Mucosa of rectum (tissue), 2 donors: ENCODE data around the gene DYNLL1.
"Not testable (repeated sequence)": the region's sequence is repeated elsewhere in the genome, so short reads cannot be mapped to it uniquely, and the experiment has no call there.

Experiments
- H3K27ac ChIP-seq, 2 donors: one replicate each; pipeline ENCODE4 v1.7.0; 2013; ENCODE audit warnings: inconsistent platforms in 2 of 2, low read depth in 2 of 2, low read length in 2 of 2
- H3K27me3 ChIP-seq, 2 donors: one replicate each; pipeline ENCODE4 v1.7.0; 2013; ENCODE audit warnings: low read length in 2 of 2; ENCODE audit not compliant: control insufficient read depth in 2 of 2, insufficient read depth in 2 of 2
- H3K36me3 ChIP-seq, 2 donors: one replicate each; pipeline ENCODE4 v1.7.0; 2013; ENCODE audit warnings: low read length in 2 of 2; ENCODE audit not compliant: control insufficient read depth in 2 of 2, insufficient read depth in 2 of 2
- H3K4me1 ChIP-seq, 2 donors: one replicate each; pipeline ENCODE4 v1.7.0; 2013; ENCODE audit warnings: low read length in 2 of 2, mild to moderate bottlenecking in 1 of 2; ENCODE audit not compliant: control insufficient read depth in 2 of 2, insufficient read depth in 2 of 2
- H3K4me3 ChIP-seq, 2 donors: one replicate each; pipeline ENCODE4 v1.7.0; 2013; ENCODE audit warnings: low read length in 2 of 2
- H3K9ac ChIP-seq, 2 donors: one replicate each; pipeline ENCODE4 v1.7.0; 2013; ENCODE audit warnings: low read length in 2 of 2, low read depth in 1 of 2, mild to moderate bottlenecking in 1 of 2
- H3K9me3 ChIP-seq, 2 donors: one replicate each; pipeline ENCODE4 v1.7.0; 2013; ENCODE audit warnings: low read length in 2 of 2; ENCODE audit not compliant: control insufficient read depth in 2 of 2
- donor health status: healthy.
- donor health status: Normal muscosa, but diverticular disease.

The DYNLL1 gene

DNA sequence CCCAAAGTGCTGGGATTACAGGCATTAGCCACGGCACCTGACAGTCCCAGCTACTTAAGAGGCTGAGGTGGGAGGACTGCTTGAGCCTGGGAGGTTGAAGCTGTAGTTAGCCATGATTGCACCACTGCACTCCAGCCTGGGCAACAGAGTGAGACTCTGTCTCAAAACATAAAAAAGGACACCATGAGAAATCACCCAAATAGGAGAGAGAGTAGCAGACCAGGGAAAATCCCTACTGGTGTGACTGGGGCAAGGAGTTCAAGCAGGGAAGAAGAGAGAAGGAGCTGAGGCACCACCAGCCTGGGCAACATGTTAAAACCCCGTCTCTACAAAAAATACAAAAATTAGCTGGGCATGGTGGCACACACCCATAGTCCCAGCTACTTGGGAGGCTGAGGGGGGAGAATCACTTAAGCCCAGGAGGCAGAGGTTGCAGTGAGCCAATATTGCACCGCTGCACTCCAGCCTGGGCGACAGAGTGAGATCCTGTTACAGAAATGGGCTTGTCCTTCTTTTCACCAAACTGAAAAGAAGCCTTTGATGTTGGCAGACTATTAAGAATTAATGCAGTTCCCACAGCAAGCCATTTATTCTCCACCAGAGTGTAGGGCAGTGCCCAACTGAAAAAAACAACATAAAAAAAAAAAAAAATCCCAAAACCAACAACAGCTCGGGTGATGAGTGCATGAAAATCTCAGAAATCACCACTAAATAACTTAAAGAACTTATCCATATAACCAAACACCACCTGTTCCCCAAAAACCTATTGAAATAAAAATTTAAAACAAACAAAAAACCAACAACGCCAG is 21.9 kb upstream of the DYNLL1 start:
- Histone ChIP-seq H3K27ac (no peak overlapping the region), H3K4me3 (no peak overlapping the region), H3K4me1 (peaks cover 7% of the 10 kb centered on the region in 2 donors), H3K27me3 (no peaks in the 10 kb centered on the region), H3K9ac (no peak overlapping the region), H3K36me3 (no peaks in the 10 kb centered on the region), H3K9me3 (no peaks in the 10 kb centered on the region)

- H3K9ac ChIP-seq, result no peak overlapping the region
- H3K9me3 ChIP-seq, result no peaks in the 10 kb centered on the region
- no peaks in the 10 kb centered on the region for H3K27me3 ChIP-seq
- H3K27ac ChIP-seq, result no peak overlapping the region
- H3K4me3 ChIP-seq, result no peak overlapping the region
- H3K4me1 ChIP-seq, result peaks cover 7% of the 10 kb centered on the region in 2 donors
- H3K36me3 ChIP-seq, result no peaks in the 10 kb centered on the region
These were observed 21.3 kb upstream of the DYNLL1 start for GRCh38 chr12:120474616-120474960.

DNA sequence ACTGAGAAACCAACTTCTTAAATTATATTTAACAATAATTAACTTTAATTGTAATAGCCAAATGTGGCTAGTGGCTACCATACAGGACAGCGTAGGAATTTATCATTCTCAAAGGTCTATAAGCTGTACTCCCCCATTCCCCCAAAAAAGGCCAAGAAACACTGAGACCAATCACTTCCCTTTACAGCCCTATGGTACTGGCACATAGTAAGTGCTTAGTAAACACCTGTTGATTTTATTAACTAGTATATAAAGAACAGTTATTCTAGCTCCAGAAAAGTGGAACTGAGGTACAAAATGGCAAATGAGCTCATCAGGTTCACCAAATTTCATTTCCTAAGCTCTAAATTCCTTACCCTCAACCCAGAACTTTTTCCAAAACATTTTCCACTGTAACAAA is 20.3 kb upstream of the DYNLL1 start:
- H3K27me3 ChIP-seq, result no peaks in the 10 kb centered on the region
- H3K27ac ChIP-seq, result no peak overlapping the region
- H3K4me1 ChIP-seq, result no peaks in the 10 kb centered on the region
- no peak overlapping the region for H3K9ac ChIP-seq
- H3K36me3 ChIP-seq, result no peaks in the 10 kb centered on the region
- no peaks in the 10 kb centered on the region for H3K9me3 ChIP-seq
- no peak overlapping the region for H3K4me3 ChIP-seq

DNA sequence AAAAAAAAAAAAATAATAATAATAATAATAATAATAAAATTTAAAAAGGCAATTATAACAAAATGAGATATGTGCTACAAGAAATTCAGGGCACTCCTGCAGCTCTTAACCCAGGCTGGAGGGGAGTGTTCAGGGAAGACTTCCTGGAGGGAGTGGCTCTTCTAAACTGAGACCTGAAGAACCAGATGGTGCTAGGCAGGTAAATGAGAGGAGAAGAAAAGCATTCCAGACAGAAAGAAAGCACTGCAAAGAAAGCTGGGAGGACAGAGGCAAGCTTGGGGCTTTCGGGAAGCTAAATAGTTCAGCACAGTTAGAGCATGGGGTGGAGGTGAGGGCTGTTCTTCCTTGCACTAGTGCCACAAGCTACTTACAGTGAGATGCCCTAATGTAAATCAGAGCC is 16.5 kb upstream of the DYNLL1 start:
- Histone ChIP-seq H3K4me3 (no peak overlapping the region), H3K36me3 (no peaks in the 10 kb centered on the region), H3K27me3 (no peaks in the 10 kb centered on the region), H3K9me3 (no peaks in the 10 kb centered on the region), H3K27ac (no peak overlapping the region), H3K4me1 (peaks cover 0 to 2% of the 10 kb centered on the region in 2 donors), H3K9ac (no peak overlapping the region)

- Histone ChIP-seq H3K36me3 (no peaks in the 10 kb centered on the region), H3K9ac (no peak overlapping the region), H3K9me3 (no peaks in the 10 kb centered on the region), H3K4me1 (peaks cover 0 to 2% of the 10 kb centered on the region in 2 donors), H3K4me3 (no peak overlapping the region), H3K27me3 (no peaks in the 10 kb centered on the region), H3K27ac (no peak overlapping the region)
These were observed 15.7 kb upstream of the DYNLL1 start for GRCh38 chr12:120480211-120480610.

GRCh38 chr12:120481022-120481767 is 14.7 kb upstream of the DYNLL1 start:
- no peak overlapping the region for H3K4me3 ChIP-seq
- no peaks in the 10 kb centered on the region for H3K36me3 ChIP-seq
- peaks cover 0 to 2% of the 10 kb centered on the region in 2 donors for H3K4me1 ChIP-seq
- no peaks in the 10 kb centered on the region for H3K9me3 ChIP-seq
- H3K27me3 ChIP-seq, result no peaks in the 10 kb centered on the region
- H3K9ac ChIP-seq, result no peak overlapping the region
- no peak overlapping the region for H3K27ac ChIP-seq

DNA sequence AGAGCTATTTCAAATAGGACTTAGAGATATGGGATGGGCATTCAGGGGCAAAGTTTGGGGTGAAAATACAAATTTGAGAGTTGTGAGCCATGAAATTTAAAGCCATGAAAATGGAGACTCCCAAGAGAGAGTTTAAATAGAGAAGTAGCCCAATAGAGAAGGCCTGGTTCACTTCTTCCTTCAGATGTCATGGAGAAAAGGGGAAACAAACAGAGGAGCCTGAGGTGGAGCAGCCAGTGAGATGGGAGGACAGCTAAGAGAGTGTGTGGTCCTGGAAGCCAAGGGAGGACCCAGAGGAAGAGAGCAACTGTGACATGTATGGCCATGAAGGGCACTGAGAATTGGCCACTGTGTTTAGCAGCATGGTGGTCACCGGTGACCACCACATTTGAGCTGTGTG is 12.3 kb upstream of the DYNLL1 start:
- Histone ChIP-seq H3K27me3 (no peaks in the 10 kb centered on the region), H3K4me1 (peaks cover 0 to 2% of the 10 kb centered on the region in 2 donors), H3K27ac (no peak overlapping the region), H3K36me3 (no peaks in the 10 kb centered on the region), H3K4me3 (no peak overlapping the region), H3K9me3 (no peaks in the 10 kb centered on the region), H3K9ac (no peak overlapping the region)

DNA sequence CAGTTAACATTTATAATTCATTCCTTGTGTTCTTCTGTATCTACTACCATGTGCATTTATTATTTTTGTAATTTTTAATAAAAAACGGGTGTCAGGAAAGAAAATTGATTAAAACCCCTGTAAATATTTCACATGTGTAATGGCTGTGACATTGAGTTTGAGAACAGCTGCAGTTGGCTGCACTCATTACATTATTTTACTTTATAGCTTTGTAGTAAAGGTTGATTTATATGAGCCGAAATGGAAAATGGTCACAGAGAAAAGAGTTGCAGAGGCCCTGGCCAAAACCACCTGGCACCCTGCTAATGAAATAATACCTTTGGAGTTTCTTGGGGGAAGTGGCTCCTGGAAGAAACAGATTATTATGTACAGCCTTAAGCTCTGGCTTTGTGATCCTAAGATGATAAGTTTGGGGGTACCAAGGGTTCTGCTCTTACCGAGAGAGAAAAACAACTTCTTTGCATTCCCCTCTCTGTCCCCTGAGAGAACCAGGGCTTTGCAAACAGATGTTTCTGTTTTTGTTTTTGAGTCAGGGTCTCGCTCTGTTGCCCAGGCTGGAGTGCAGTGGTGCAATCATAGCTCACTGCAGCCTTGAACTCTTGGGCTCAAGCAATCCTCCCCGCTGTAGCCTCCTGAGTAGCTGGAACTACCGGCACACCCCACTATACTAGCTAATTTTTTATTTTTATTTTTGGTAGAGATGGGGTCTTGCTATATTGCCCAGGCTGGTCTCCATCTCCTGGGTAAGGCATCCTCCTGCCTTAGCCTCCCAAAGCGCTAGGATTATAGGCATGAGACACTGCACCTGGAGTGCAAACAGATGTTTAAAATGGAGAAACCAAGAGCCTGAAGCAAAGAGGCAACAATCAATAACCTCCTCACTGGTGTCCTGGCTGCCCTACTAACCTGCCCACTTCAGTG is 9.7 kb upstream of the DYNLL1 start:
- Histone ChIP-seq H3K4me1 (peaks cover 0 to 2% of the 10 kb centered on the region in 2 donors), H3K9ac (no peak overlapping the region), H3K9me3 (no peaks in the 10 kb centered on the region), H3K36me3 (no peaks in the 10 kb centered on the region), H3K4me3 (no peak overlapping the region), H3K27ac (no peak overlapping the region), H3K27me3 (no peaks in the 10 kb centered on the region)

GRCh38 chr12:120487552-120487951 is 8.4 kb upstream of the DYNLL1 start:
- not testable (repeated sequence) for H3K9ac ChIP-seq, H3K4me3 ChIP-seq, H3K27ac ChIP-seq

More at GRCh38 chr12:120487552-120487951, 8.4 kb upstream of the DYNLL1 start:
- H3K4me1 ChIP-seq, H3K9me3 ChIP-seq, H3K36me3 ChIP-seq, H3K27me3 ChIP-seq: not testable (repeated sequence)
